GM12878 (cell line): ENCODE data around the gene SAPCD2. TPM values are rescaled to one million over a fixed set of nuclear protein-coding genes. Genes with fewer than 3 reads are reported as not detected.

Source experiments
- ATAC-seq: fragments of 200-7000 bp; cut with Tn5 transposase; 3 replicates; pipeline ENCODE4 v1.9.1; 2020; ENCODE audit warnings: mild to moderate bottlenecking, moderate library complexity
- BruUV-seq: library from RNA; stranded (reverse); fragments of 400-500 nt; replicated peaks from 2 replicates; lab custom pipeline; 2021; lab: Mats Ljungman, UMichigan
- CTCF ChIA-PET: fragments of 300-600 bp; sonication (Branson Sonifier 250); formaldehyde crosslinking; extraction: SDS; loops from one replicate; lab custom pipeline; 2021; ENCODE audit warnings: inconsistent platforms; lab: Yijun Ruan, JAX
- POLR2A ChIA-PET: fragments of 350-600 bp; formaldehyde crosslinking; extraction: SDS; loops from one replicate; lab custom pipeline; 2021; ENCODE audit warnings: inconsistent platforms; lab: Charles Lee
- RAD21 ChIA-PET: fragments of 300-600 bp; sonication (Branson Sonifier 250); formaldehyde crosslinking; loops from one replicate; lab custom pipeline; 2023; ENCODE audit warnings: antibody characterized with exemption; ENCODE audit not compliant: unreplicated experiment; lab: Charles Lee
- SMC1A ChIA-PET: fragments of 300-600 bp; sonication (Branson Sonifier 250); formaldehyde crosslinking; loops from one replicate; lab custom pipeline; 2023; ENCODE audit not compliant: unreplicated experiment, uncharacterized antibody; lab: Charles Lee
- DNase-seq: peaks from one replicate; pipeline ENCODE4 v3.0.0-alpha.2; 2011; ENCODE audit warnings: low read depth, low spot score
- FAIRE-seq: peaks from 3 replicates; lab custom pipeline; 2011; peaks lifted over from hg19 to GRCh38; lab: Jason Lieb, UNC
- H2AFZ ChIP-seq: 2 replicates; pipeline ENCODE4 v1.6.0; 2011; ENCODE audit warnings: low read depth, low read length, control low read depth; ENCODE audit not compliant: control insufficient read depth
- H3K27ac ChIP-seq: 2 replicates; pipeline ENCODE4 v1.5.1; 2011; ENCODE audit warnings: control low read depth; ENCODE audit not compliant: control insufficient read depth, insufficient read depth
- H3K27me3 ChIP-seq, 2 experiments: replicated peaks in 1 of 2; 2 replicates each; pipeline versions ENCODE4 v1.6.0 to v1.6.1; 2011; ENCODE audit warnings: low read length in 1 of 2; ENCODE audit not compliant: control insufficient read depth in 2 of 2, insufficient read depth in 2 of 2
- H3K36me3 ChIP-seq, 2 experiments: 2 replicates each; pipeline ENCODE4 v1.5.1; 2011; ENCODE audit warnings: low read length in 1 of 2; ENCODE audit not compliant: control insufficient read depth in 2 of 2, insufficient read depth in 2 of 2
- H3K4me1 ChIP-seq: 2 replicates; pipeline ENCODE4 v1.6.1; 2011; ENCODE audit warnings: mild to moderate bottlenecking, low read length, moderate library complexity, mixed read lengths; ENCODE audit not compliant: control insufficient read depth, insufficient read depth
- H3K4me2 ChIP-seq: 2 replicates; pipeline ENCODE4 v1.6.0; 2011; ENCODE audit warnings: control low read depth; ENCODE audit not compliant: control insufficient read depth, insufficient read depth
- H3K4me3 ChIP-seq: fragments of 200-600 bp; sonication (generic); 2 replicates; pipeline ENCODE4 v1.5.1; 2016
- H3K79me2 ChIP-seq: 2 replicates; pipeline ENCODE4 v1.6.0; 2011; ENCODE audit warnings: low read length; ENCODE audit not compliant: control insufficient read depth, insufficient read depth
- H3K9ac ChIP-seq: 2 replicates; pipeline ENCODE4 v1.8.0; 2011; ENCODE audit warnings: low read length, control low read depth, mixed read lengths; ENCODE audit not compliant: control insufficient read depth, insufficient read depth
- H3K9me3 ChIP-seq: replicated peaks from 3 replicates; pipeline ENCODE4 v1.5.1; 2011; ENCODE audit warnings: mild to moderate bottlenecking, low read length; ENCODE audit not compliant: control insufficient read depth, insufficient read depth
- H4K20me1 ChIP-seq: 2 replicates; pipeline ENCODE4 v1.6.0; 2011; ENCODE audit not compliant: control insufficient read depth, insufficient read depth
- ETV6 ChIP-seq, 2 experiments: fragments of 450-650 bp in 1 of 2; IDR thresholded peaks in 1 of 2; conservative IDR thresholded peaks in 1 of 2; 2 replicates each; pipeline ENCODE4 v1.6.1; 2014; ENCODE audit warnings: antibody characterized with exemption in 1 of 2, borderline replicate concordance in 1 of 2, low read depth in 1 of 2, mild to moderate bottlenecking in 1 of 2, moderate library complexity in 1 of 2
- FOXM1 ChIP-seq: IDR thresholded peaks from 2 replicates; pipeline ENCODE4 v1.6.1; 2012; ENCODE audit warnings: low read depth, mild to moderate bottlenecking, inconsistent platforms, low read length, moderate library complexity
- GATAD2B ChIP-seq: fragments of 450-650 bp; conservative IDR thresholded peaks from 2 replicates; pipeline ENCODE4 v1.6.1; 2017; ENCODE audit warnings: low read depth, mild to moderate bottlenecking, moderate library complexity
- HSF1 ChIP-seq: fragments of 150-350 bp; IDR thresholded peaks from 2 replicates; pipeline ENCODE4 v1.6.1; 2014; ENCODE audit warnings: mild to moderate bottlenecking, low read depth, low read length
- MLLT1 ChIP-seq: fragments of 450-650 bp; IDR thresholded peaks from 2 replicates; pipeline ENCODE4 v1.6.1; 2016; ENCODE audit warnings: mild to moderate bottlenecking
- RAD51 ChIP-seq: fragments of 450-650 bp; IDR thresholded peaks from 2 replicates; pipeline ENCODE4 v1.6.1; 2016; ENCODE audit warnings: moderate library complexity, mild to moderate bottlenecking, inconsistent platforms
- RBBP5 ChIP-seq: fragments of 200-600 bp; sonication (generic); conservative IDR thresholded peaks from 2 replicates; pipeline ENCODE4 v1.6.1; 2016
- REST ChIP-seq: IDR thresholded peaks from 2 replicates; pipeline ENCODE4 v1.6.1; 2012; ENCODE audit warnings: mild to moderate bottlenecking, low read depth, low read length
- SMAD5 ChIP-seq: IDR thresholded peaks from 2 replicates; pipeline ENCODE4 v1.6.1; 2016; ENCODE audit warnings: antibody characterized with exemption, low read depth
- WGBS: methylation state at CpG from one replicate; pipeline ENCODE4 v1.1.6; 2016; ENCODE audit warnings: low lambda C conversion rate; ENCODE audit not compliant: insufficient replicate concordance, insufficient coverage; ENCODE audit errors: missing lambda C conversion rate; 5-methylcytosine and 5-hydroxymethylcytosine counted together
- in situ Hi-C: fragments of 300-500 bp; cut with MboI; formaldehyde crosslinking; loops from 9 replicates; pipeline ENCODE4 v1.14.3; 2018; ENCODE audit warnings: mixed read lengths
- intact Hi-C: fragments of 100-400 bp; cut with micrococcal nuclease; formaldehyde crosslinking; loops from one replicate; pipeline ENCODE4 v1.14.2; 2022; ENCODE audit not compliant: unreplicated experiment
- polyA plus RNA-seq, 11 experiments: library from polyadenylated mRNA; depleted of rRNA in 4 of 11; unstranded in 6 of 11; stranded (reverse) in 5 of 11; fragments of >200 nt; fragmentation: Nextera tagmentation in 4 of 11; fragmentation: Illumina TruSeq in 1 of 11; extraction: Ambion mirVana in 4 of 11; extraction: Trizol in 1 of 11; gene quantifications; 1 replicate in 1 of 11; 2 replicates in 10 of 11; pipeline versions ENCODE4 v1.2.1 to v1.2.3, GENCODE V29; 2011 to 2016; ENCODE audit warnings: inconsistent platforms in 2 of 11, missing spikeins in 2 of 11, low read depth in 1 of 11
- total RNA-seq, 4 experiments: library from RNA; depleted of rRNA in 3 of 4; stranded (reverse); fragments of >200 nt in 3 of 4; fragmentation: Illumina TruSeq in 1 of 4; extraction: Trizol in 1 of 4; gene quantifications; 2 replicates each; pipeline versions ENCODE4 v1.2.1 to v1.2.3, GENCODE V29; 2013 to 2021

The SAPCD2 gene
- total and polyA plus RNA-seq, 10 of the 15 experiments (the other 5 are each of a cell fraction or from before 2014, with no cell fraction given), result 1.6 to 35.2 (median 7.2) TPM

- no peak overlapping the region for H2AFZ ChIP-seq
- H3K27me3 ChIP-seq, result peaks cover 0 to 2% of the 10 kb centered on the region in 2 experiments; a peak in 2 of 4 replicates
- H3K27ac ChIP-seq, result no peak overlapping the region
- H3K4me1 ChIP-seq, result peaks cover 27% of the 10 kb centered on the region
- no peaks in the 10 kb centered on the region for H3K9me3 ChIP-seq
- BruUV-seq, result no TSS peak
- no peak overlapping the region for H3K4me2 ChIP-seq
- no peaks in the 10 kb centered on the region for H4K20me1 ChIP-seq
- POLR2A ChIA-PET, result interaction anchor here (0.6 to 1.4 kb wide), 2 partner anchors 9 to 30 kb away, joined by 3 to 4 read pairs; partner anchors contain the start of gene CLIC3
- WGBS, result 82% methylated on average over 2 of the region's 2 CpGs
- in situ Hi-C loops (no loop called here), intact Hi-C loops (no loop called here)
- no peak overlapping the region for H3K9ac ChIP-seq
- no peaks in the 10 kb centered on the region for H3K36me3 ChIP-seq
- FAIRE-seq, result no peak
- SMC1A ChIA-PET, result interaction anchor here (1.8 kb wide), 1 partner anchor 78 kb away, joined by 6 read pairs; no protein-coding TSS in a partner anchor
- no peak overlapping the region for H3K4me3 ChIP-seq
- no peak for ATAC-seq
- CTCF ChIA-PET, result interaction anchor here (1.1 to 2.9 kb wide), 6 partner anchors 9 to 238 kb away, joined by 3 to 19 read pairs (median 4); partner anchors contain the start of genes AJM1 and PAXX
- RAD21 ChIA-PET, result interaction anchor here (0.9 kb wide), 1 partner anchor 162 kb away, joined by 3 read pairs; the partner anchor contains the start of genes ANAPC2 and SSNA1
- TF ChIP-seq GATAD2B, result no peak
- TF ChIP-seq ETV6 (conservative IDR thresholded peaks at IDR 0.05 in 1 of 2, IDR thresholded peaks at IDR 0.05 in 1 of 2; ENCODE audit: borderline replicate concordance in 1 of 2, low read depth in 1 of 2), result no peak
- no peak for TF ChIP-seq FOXM1
- TF ChIP-seq RBBP5, result no peak
- no peak for TF ChIP-seq SMAD5
- TF ChIP-seq HSF1, result no peak
- TF ChIP-seq RAD51, result no peak
- TF ChIP-seq MLLT1, result no peak
- no peak for TF ChIP-seq REST
- no peak for DNase-seq
- H3K79me2 ChIP-seq, result no peaks in the 10 kb centered on the region
Observed at GRCh38 chr9:137026384-137026783, 44.0 kb downstream of the SAPCD2 start.
